ENCODE data around the gene CRACR2A.

CRACR2A gene

GRCh38 chr12:3614806-3615466, 138.0 kb downstream of the CRACR2A start:
- DNase-seq, result no peak

GRCh38 chr12:3613641-3614395, 139.1 kb downstream of the CRACR2A start:
- DNase-seq, result no peak

DNA sequence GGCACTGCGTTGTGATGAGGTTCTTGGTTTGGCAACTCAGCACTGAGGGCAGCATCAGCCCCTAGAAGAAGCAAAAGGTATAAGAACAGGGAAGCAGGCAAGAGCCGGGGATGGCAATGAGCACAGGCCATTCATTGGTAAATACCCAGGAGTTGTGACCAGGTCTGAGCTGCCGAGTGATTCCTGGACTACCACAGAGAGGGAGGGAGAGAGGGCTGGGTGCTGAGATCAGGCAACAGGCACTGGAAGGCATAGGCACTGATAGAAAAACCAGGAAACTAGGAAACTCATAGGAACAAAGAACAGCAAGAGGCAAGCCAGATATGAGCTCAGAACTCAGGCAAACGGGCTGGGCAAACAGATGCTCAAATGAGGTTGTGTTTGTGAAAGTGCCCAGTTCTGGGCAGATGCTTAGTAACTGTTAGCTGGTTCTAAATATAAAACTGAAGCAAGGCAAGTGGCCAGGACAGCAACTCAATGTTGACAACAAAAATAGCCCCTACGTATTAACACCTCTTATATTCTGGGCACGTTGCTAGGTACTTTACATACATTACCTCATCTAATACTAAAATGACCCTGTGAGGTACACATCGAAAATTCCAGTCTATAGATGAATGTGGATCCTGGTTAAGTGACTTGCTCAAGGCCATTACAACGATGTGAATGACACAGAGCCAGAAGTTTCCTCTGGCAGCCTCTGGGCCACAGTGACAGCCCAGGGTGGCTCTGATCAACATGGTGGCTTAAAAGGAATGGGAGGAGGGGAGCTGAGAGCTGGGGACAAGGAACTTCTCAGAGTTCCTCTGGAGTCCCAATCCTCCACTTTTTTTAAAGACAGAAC, 140.8 kb downstream of the CRACR2A start:
- DNase-seq, result no peak

GRCh38 chr12:3607821-3608220, 145.1 kb downstream of the CRACR2A start:
- DNase-seq, result no peak

- no peak for DNase-seq
Measured at GRCh38 chr12:3607039-3607720, 145.7 kb downstream of the CRACR2A start.

DNA sequence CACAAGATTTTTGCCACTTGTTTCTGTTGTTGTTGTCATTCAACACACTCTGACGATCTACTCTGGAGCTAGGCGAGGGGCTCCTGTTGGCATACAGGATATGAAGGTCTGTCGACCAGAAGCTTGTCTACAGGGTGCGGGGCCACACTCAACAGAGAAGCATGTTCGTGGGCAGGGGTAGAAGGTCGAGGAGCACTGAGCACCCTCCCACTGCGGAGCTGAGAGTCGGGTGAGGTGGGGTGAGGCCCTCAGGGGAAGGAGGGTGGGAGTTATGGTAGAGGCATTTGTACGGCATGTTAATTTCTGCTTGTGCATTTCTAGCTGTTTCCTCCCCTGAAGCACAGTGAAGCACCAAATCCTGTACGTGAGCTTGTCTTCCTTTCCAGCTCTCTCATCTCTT, 146.8 kb downstream of the CRACR2A start:
- no peak for DNase-seq

DNA sequence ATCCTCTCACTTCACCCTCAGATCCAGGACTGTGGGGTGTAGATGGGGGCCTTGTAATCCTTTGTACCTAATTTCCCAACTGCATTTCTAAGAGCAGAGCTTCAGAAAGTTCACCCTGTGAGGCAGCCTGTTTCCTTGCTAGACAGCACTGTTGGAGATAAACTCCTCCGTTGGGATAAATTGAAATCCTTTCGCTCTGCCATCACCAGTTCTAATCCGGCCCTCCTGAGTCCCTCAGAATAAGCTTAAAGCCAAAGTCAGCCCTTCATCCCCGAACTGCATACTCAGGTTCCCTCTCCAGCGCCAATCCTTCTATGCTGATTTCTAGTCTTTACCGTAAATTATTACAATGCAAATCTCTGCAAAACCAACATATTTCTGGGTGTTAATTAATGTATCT, 147.2 kb downstream of the CRACR2A start:
- DNase-seq, result no peak

DNA sequence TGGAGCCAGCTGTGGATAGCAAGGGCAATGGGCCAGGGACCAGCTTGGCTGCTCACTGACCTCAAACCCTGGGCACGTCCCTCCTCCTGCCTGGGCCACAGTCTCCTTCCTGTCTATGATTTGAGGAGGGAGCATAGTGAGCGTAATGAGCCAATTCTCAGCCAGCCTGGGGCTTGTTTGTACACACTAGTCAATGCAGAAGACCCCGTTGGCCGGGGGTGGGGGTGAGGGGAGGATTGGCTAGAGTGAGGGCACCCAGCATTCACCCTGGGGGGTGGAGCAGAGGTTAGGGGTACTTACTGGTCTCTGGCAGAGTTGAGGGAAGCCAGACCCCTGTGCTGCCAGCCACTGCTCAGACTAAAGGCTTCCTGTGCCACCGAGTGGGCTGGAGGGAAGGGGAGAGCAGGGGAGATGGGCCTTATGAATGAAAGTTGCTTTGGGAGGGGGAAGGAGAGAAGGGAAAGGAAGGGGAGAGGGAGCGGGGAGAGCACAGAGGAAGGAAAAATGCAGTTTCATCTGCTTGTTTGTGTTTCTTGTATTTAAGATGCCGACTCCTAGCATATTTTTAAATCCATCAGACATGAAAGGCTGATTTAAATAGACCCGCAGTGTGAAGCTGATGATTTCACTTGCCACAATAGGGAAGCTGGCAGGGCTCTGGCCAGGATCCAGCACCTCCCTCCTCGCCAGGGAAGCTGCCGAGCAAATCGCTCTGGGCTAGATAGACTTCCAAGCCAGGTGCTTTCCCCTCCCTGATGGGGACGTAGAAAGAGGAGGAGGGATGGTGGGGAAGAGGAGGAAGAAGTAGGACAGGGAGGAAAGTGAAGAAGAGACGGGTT, 147.9 kb downstream of the CRACR2A start:
- DNase-seq, result no peak

DNA sequence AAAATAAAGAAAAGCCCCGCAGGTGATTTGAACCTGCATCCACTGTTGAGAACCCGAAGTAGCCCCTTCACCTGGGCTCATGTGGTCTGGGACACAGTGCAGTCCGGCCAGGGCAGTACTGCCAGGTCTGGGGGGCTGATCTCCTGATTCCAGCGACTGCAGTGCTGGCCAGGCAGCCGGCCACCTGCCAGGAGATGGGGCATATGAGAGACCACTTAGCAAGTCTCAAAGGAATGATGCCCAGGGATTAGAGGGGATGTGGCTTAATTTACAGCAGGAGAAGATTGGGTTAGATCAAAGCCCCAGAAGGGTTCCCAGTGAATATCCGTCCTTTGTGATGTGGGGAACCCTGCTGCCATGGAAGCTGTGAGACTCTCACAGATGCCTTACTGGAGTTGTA, 148.6 kb downstream of the CRACR2A start:
- DNase-seq, result no peak

GRCh38 chr12:3603576-3603975, 149.3 kb downstream of the CRACR2A start:
- no peak for DNase-seq

- no peak for DNase-seq
Measured at GRCh38 chr12:3602488-3602887, 150.4 kb downstream of the CRACR2A start.

DNA sequence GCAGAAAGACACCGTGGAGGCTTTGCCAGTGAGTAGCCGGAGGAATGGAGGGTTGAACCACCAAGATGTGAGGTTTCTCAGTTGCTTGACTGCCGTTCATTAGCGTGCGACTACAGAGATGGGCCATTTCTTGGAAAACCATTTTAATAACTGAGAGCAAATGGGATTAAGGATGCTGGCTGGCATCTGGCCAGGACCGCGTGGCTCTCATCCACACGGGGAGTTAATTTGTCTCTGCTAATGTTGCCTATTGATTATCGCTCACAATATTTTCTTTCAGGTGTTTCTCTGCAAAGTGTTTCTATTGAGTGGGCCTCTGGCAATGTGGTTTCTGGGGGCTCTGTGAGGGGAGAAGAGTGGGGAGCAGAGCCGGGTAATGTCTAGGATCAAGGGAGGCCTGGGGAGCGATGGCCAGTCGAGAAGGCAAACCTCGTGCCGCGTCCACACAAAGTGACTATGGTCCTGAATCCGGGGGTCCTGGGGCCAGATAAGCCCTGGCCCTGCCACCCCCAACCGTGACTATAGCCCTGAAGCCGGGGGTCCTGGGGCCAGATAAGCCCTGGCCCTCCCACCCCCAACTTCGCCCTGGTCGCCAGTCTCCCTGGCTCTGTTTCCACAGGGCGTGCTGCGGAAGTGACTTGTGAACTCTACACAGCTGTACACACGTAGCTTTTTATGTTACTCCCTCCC, 151.3 kb downstream of the CRACR2A start:
- no peak for DNase-seq

DNA sequence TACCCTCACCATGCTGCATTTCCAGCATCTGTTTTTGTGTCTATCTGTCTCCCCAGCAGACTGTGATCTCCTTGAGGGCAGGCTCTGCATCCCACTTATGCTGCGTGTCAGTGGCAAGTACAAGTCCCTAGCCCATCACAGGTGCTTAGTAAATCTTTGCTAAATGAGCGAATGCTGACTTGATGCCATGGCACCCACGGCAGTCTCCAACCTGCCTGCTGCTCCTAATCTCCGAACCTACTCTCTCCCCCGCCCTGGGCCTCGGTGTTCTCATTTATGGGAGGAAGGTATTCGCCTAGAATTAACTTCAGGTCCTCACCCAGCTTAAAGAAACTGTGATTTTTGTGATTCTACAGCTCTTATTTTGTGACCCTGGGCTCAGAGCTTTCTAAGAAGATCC, 152.0 kb downstream of the CRACR2A start:
- DNase-seq, result no peak

DNA sequence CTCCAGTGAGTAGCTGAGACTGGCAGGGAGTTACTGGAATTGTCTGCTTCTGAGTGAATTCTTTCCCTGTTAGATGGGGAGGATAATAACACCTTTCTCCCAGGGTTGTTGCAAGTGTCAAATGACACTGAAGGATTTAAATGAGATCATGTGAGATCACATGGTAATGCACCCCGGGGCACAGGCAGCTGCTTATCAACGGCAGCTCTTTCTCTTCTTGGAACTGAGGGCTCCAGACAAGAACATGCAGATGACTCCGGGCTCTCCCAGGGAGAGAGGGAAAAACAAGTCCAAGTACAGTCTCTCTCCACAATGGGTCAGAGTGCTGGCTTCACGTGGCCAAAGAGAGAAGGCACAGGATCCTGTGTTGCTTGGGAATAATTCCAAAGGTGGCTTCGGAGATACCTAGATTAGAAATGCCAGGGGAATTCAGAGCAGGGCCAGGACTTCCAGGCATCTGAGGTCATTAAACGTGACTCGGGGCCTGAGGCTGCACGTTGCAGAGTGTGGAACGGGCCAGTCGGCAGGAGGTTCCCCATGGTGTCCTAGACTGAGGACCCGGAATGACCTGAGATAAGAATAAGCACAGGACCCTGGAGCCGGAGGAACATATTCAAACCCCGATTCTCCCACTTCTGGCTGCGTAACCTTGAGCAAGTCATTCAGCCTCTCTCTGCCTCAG, 152.7 kb downstream of the CRACR2A start:
- peak; percentile 79 for DNase-seq

DNA sequence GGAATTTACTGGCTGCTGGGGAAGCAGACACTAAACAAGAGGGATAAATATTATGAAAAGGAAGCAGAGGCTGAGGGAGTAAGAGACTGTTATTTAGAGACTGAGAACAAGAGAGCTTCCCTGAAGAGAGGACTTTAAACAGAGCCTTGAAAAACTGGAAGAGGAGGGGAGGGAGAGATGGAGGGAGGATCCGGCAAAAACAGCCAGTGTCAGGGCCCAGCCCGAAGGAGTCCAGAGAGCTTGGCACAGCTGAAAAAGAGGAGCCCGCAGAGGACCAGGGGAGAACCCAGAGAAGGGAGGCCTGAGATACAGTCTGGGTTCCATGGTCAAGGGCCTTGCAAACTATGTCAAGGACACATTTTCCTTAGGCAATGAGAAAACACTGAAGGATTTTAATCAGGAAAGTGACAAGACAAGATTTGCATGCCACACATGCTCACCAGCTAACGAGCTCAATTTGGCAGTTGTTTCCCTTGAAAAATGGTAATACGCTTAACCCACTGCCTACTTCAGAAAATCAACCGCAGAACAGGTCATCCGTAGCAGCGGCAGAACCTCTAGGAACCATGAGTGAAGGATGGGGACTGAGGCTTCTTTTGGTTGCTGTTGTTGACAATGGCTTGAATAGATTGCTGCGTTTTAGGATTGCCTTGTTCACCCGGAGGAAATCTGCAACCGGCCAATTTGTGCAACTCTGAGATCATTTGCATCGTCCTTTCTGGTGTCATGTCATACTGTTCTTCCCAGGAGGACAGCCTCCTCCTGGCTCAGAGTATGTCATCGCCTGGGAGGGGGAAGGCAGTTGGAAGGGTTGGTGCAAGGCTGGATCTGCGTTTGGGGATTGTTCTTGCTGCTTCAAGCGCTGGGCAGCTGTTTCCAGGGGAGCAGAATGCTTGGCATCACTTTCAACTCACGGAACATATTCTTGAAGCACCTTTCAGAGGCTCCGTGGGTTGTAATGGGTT, 153.7 kb downstream of the CRACR2A start:
- DNase-seq, result no peak

GRCh38 chr12:3597526-3598210, 155.2 kb downstream of the CRACR2A start:
- no peak for DNase-seq

DNA sequence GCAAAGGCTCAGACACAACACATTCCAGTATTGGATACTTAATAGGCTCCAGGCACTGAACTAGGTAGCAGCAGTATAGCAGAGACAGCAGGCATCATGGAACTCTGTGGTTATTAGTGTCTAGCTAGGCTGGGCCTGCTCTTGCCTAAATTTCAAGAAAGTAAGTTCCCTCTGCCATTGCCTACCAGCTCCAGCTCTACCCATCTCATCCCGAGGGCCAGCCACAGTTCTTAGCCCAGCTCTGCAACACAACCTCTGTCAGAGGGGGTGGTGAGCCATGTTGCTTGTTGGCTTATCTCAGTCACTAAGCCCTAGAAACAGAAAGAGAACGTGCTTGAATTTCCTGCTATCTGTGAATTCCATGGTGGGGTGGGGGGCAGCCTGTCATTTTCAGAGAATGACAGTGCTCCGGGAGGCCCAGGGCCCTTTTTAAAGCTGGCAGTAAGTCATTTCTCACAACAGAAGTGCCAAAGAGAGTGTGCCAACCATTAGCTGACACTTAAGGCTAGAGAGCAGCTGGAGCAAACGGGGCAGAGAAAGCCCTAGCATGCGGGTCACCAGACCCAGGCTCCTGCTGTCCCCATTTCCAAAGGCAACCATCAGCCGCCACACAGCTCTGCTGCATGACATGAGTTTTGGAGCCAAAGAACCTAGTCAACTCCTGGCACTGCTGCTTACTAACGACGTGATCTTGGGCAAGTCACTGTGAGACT, 156.1 kb downstream of the CRACR2A start:
- no peak for DNase-seq

- no peak for DNase-seq
Measured at GRCh38 chr12:3595721-3596120, 157.2 kb downstream of the CRACR2A start.
